Measurements from ENCODE around the gene GGCX. TPM values are rescaled to one million over a fixed set of nuclear protein-coding genes. Genes with fewer than 3 reads are reported as not detected.

Gene GGCX
- total and polyA plus RNA-seq, 2 of the 13 experiments (the other 11 are each of a cell fraction or from before 2014, with no cell fraction given): 72.5 to 103 TPM

- peak; percentile 75 for TF ChIP-seq FOXC1 (CRISPR knock-in tag; IDR thresholded peaks at IDR 0.05; ENCODE audit: borderline replicate concordance)
- no peak; the same call in 1 of the 2 replicates for TF ChIP-seq ZBED4 (CRISPR knock-in tag; IDR thresholded peaks at IDR 0.05; ENCODE audit: borderline replicate concordance)
- no peak for TF ChIP-seq PLRG1 (conservative IDR thresholded peaks at IDR 0.05)
- TF ChIP-seq TEF (CRISPR knock-in tag; IDR thresholded peaks at IDR 0.05): peak; percentile 73; the same call in 1 of the 2 replicates
- TF ChIP-seq GMEB2 (CRISPR knock-in tag; IDR thresholded peaks at IDR 0.05; ENCODE audit: low read depth): peak; percentile 36; the same call in 1 of the 2 replicates
- peak; percentile 83 for TF ChIP-seq DZIP1 (CRISPR knock-in tag; IDR thresholded peaks at IDR 0.05)
- TF ChIP-seq AGO2 (optimal IDR thresholded peaks at IDR 0.05; ENCODE audit: low read depth, low read length): peak; percentile 100
- 0 out of 2 replicates have a peak, but pooled peaks have one; percentile 61 for TF ChIP-seq IRF1 (CRISPR knock-in tag; IDR thresholded peaks at IDR 0.05; ENCODE audit: low read depth)
- TF ChIP-seq CC2D1A (CRISPR knock-in tag; IDR thresholded peaks at IDR 0.05): 0 out of 2 replicates have a peak, but pooled peaks have one; percentile 92
- TF ChIP-seq ZMYM4 (CRISPR knock-in tag; IDR thresholded peaks at IDR 0.05): no peak
- TF ChIP-seq HNF1B (CRISPR knock-in tag; IDR thresholded peaks at IDR 0.05): peak; percentile 78
- no peak; the same call in 1 of the 2 replicates for TF ChIP-seq POGZ (CRISPR knock-in tag; IDR thresholded peaks at IDR 0.05)
- no peak for TF ChIP-seq YEATS2 (CRISPR knock-in tag; IDR thresholded peaks at IDR 0.05; ENCODE audit: borderline replicate concordance)
- no peak; the same call in none of the 2 replicates for TF ChIP-seq RXRA (CRISPR knock-in tag; IDR thresholded peaks at IDR 0.05)
- TF ChIP-seq DNMT1 (CRISPR knock-in tag; IDR thresholded peaks at IDR 0.05): peak; percentile 91
- TF ChIP-seq CREBL2 (CRISPR knock-in tag; IDR thresholded peaks at IDR 0.05; ENCODE audit: borderline replicate concordance): no peak
These were observed 21.7 kb downstream of the GGCX start (continued) for GRCh38 chr2:85539361-85540132.

Measured in HepG2 (cell line).